Left kidney (tissue), 2 donors: ENCODE results near the gene CASK. TPM values are rescaled to one million over a fixed set of nuclear protein-coding genes. Genes with fewer than 3 reads are reported as not detected.

Source experiments
- DNase-seq: peaks from one replicate; pipeline ENCODE4 v3.0.0-alpha.2; 2013
- polyA plus RNA-seq: library from polyadenylated mRNA; unstranded; fragments of 120-200 nt; gene quantifications from one replicate; pipeline ENCODE4 v1.2.1, GENCODE V29; 2013; ENCODE audit not compliant: insufficient read length

The CASK gene
- polyA plus RNA-seq, 1 donor: 53.0 TPM

DNA sequence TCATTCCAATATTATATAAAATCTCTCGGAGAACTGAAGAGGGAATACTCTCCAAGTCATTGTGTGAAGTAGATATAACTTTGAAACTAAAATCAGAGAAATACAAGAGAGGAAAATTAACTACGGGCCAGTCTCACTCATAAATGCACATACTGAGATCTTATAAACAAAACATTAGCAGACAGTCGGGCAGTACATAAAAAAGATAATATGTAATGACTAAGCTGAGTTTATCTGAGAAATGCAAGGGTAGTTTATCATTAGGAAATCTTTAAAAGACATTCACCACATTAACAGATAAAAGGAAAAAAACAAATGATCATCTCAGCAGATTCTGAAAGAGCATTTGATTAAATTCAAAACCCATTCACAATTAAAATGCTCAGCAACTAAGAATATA lies 359.5 kb downstream of the CASK start:
- no peak for DNase-seq

DNA sequence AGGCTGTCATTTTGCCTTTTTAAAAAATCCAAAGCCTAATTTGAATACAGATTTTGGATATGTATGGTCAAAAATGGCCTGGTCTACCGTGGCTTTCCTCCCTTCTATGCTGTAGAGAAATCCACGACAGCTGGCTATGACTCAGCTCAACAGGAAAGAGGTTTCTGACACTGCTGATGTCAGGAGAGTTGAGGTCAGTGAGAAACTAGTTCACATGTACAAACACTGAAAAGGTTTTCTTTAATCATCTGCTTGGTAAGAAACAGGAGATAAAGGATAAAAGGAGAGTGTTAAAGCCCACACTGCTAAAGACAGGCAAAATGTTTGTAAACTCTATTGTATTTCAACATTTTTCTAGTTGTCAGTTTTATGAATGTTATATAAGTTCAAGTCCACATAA lies 362.3 kb downstream of the CASK start:
- DNase-seq: no peak

DNA sequence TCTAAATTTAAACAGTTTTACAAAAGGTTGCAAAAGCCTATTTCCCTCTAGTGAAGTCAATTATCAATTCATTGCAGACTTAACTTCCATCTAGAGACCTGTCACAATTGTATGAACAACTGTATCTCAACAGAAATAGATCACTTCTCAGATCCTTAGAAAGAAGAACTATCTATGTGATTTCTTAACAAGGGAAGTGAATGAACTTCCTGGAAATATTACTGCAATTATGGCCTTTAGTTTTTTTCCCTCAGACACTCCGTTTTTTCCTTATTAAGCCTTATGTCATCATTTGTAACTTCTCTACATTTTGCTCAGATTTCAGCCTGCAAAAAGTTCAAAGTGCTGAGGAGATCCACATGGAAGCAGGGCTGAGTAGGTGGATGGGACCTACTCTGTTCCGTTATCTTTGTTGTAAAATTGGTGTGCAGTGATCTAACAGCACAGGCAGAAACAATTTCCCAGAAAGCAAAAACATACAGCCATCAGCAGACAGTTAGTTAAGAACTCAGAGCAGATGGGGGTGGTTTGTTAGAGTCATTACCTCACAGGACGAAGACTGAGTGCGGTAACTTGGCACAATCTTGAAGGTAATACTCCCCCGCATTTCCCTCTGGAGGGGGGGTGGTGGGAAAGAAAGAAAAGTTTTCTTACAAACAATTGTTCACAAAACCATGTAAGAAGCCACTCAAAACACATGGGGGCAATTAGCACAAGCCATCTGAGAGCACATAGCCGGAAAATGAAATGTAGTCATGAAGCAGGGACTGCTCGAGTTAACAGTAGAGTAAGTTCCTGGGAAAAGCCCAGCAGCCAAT lies 363.9 kb downstream of the CASK start:
- peak; percentile 18 for DNase-seq

- no peak for DNase-seq
Measured at GRCh38 chrX:41558531-41558930, 364.8 kb downstream of the CASK start.

DNA sequence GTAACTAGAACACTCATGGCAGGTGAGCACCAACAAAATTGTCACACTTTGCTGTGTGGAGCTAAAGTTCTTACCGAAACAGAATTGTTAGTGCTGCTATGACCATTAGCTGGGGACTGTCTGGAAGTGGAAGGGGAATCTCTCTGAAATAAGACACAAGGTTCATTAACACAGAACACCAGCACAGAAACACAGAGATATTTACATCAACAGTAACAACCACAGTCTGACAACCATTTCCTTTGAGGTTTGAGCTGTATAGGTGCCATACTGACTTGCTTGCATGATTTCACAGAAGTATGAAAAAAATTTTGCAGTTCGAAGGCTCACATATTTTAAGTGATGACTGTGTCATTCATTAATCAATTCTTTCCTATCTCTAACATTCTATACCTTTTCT lies 366.4 kb downstream of the CASK start:
- no peak for DNase-seq

GRCh38 chrX:41553688-41554087 lies 369.7 kb downstream of the CASK start:
- DNase-seq: no peak

DNA sequence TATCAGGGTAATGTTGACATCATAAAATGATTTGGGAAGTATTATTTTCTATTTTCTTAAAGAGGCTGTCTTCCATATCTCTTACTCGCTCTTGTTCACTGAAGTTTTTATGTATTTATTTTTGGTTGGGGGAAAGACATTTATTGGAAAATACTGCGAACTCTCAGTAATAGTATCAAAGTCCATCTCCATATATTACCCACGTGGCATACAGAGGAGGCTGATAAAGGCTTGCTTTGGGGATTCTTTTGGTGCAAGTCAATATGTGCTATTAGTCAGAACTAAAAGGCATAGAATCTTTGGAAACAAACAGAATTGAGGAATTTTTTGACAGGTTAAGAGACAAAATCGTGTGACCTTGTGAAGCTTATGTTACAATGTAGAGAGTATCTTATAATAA lies 374.9 kb downstream of the CASK start:
- no peak for DNase-seq

DNA sequence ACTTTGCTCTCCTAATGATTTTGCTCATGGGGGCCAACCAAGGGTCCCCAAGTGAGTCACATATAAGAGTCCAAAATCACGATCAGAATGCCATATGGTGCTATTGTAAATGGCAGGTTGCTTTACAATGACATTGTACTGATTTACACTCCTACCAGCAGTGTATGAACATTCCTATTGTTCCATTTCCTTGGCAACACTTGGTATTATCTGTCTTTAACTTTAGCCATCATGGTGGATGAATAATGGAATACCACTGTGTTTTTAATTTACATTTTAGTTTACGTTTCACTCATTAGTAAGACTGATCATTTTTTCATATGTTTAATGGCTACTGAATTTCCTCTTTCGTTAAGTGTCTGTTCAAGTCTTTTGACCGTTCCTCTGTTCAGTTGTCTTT lies 379.7 kb downstream of the CASK start:
- DNase-seq: no peak

DNA sequence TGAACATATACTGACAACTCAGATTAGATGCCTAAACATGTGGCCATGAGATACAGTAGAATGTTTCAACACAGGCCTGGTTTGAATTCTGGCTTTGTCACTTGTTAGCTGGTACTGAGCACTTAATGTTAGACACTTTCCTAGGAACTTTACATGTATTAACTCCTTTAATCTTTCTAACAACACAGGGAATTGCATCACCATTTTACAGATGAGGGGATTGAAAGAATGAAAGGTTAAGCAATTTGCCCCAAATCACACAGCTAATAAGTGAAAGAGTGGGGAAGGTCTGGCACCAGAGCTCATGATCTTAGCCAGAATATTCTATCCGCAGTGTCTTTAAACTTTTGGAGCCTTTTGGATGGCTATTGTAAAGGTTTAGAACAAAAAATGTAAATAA lies 380.3 kb downstream of the CASK start:
- no peak for DNase-seq

- no peak for DNase-seq
Measured at GRCh38 chrX:41542536-41542935, 380.8 kb downstream of the CASK start.

DNA sequence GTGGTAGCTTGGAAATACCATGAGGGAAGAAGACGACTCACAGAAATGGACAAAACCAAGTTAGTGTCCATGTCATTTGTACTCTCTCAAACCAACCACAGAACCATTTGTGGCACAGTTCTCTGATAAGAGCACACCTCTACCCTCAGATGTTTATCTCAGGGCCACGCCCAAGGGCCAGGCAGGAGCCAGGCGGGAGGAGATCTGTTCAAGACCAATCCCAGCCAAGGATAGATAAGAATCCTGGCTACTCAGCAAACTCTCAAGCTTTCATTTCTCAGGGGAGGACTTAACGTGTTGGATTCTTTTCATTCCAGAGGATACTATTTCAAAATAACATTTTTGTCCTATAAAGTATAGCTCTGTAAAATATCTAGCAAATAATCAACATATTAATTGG lies 381.2 kb downstream of the CASK start:
- no peak for DNase-seq

GRCh38 chrX:41541386-41541785 lies 382.0 kb downstream of the CASK start:
- no peak for DNase-seq

GRCh38 chrX:41538707-41539106 lies 384.6 kb downstream of the CASK start:
- DNase-seq: no peak

- DNase-seq: no peak
Measured at GRCh38 chrX:41530085-41530484, 393.3 kb downstream of the CASK start.

- no peak for DNase-seq
Measured at GRCh38 chrX:41529221-41529620, 394.1 kb downstream of the CASK start.

GRCh38 chrX:41528784-41529183 lies 394.6 kb downstream of the CASK start:
- DNase-seq: no peak

DNA sequence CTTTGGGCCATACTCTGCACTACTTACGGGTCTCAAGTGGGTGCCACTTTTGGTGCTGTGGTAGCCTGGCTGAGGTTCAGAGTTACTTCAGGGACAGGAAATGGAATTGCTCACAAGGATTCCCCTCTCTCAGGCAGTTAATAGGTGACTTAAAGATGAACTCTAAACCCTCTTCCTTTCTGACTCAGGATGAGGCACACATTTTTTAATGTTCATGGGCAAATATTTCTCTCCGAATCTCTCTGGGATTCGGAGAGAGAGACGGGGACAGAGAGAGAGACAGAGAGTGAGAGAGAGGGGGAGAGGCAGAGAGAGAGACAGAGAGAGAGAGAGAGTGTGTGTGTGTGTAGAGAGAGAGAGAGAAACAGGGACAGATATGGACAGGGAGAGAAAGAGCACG lies 396.4 kb downstream of the CASK start:
- no peak for DNase-seq

DNA sequence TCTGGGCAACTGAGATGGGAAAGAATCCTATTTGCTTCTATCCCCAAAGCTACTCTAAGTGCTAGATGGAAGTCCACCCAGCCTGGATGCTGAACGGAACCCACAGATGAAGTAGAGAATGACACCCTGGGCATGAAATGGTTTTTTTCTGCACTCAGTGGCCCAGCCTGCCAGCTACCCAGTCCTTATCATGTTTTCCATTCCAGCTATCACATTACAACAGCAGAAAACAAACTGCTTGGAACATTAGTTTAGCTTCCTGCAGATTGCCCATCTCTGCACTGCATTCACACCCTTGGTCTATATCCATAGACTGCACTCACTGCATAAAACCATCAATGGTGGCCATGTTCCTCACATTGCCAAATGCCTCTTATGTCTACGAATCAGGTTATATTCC lies 397.1 kb downstream of the CASK start:
- no peak for DNase-seq

- DNase-seq: no peak
Measured at GRCh38 chrX:41522671-41523070, 400.7 kb downstream of the CASK start.

DNA sequence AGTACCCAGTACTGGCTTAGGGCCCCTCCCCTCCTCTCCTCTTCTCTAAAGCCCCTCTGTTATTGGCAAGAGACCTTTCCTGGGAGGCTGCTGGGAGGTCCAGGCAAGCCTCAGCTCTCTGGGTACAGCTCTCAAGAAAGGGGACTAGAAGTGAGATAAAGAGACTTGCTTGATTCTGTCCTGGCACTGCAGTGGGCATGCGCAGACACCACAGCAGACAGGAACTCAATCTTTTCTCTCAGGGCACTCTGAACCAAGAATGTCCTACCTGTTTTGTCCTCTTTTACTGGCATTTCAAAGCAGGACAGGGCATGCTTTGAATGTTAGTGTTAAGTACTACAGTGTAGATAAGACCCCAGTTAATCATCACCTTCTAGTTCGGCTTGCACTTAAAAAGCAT lies 401.3 kb downstream of the CASK start:
- no peak for DNase-seq

DNA sequence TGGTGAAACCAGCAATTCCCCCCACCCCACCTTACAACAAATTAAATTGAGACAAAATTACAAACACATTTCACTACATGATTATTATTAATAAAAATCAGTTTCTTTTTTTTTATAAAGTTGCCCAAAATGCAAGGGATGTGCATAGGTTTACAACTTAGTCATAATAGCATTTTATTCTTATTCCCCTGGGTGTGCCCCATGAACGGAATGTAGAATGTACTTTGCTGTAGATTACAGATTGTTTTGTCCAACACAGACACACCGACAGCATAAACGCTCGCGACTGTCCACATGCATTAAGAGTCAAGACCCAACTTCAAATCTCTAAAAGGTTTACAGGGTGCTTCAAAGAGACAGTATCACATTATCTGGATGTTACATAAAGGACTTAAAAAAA lies 403.9 kb downstream of the CASK start:
- DNase-seq: no peak

- DNase-seq: no peak
Measured at GRCh38 chrX:41518841-41519220, 404.5 kb downstream of the CASK start.

GRCh38 chrX:41518127-41518840 lies 405.1 kb downstream of the CASK start:
- no peak for DNase-seq
